Heart right ventricle (tissue), 16 donors: ENCODE data around the gene NPHP4. TPM values are rescaled to one million over a fixed set of nuclear protein-coding genes. Genes with fewer than 3 reads are reported as not detected.

Experiments used
- ATAC-seq, 8 donors: fragments of 200-7000 bp; cut with Tn5 transposase; one replicate each; pipeline ENCODE4 v1.9.1; 2020; ENCODE audit warnings: mild to moderate bottlenecking in 8 of 8, moderate library complexity in 8 of 8, moderate number of reproducible peaks in 1 of 8
- DNase-seq, 2 donors: peaks; one replicate each; pipeline ENCODE4 v3.0.0-alpha.2; 2020
- H3K27ac ChIP-seq, 10 donors: fragments of 200-600 bp; sonication (generic) in 2 of 10; one replicate each; pipeline versions ENCODE4 v1.5.0 to v1.8.0; 2020 to 2022; ENCODE audit warnings: mild to moderate bottlenecking in 3 of 10
- H3K27me3 ChIP-seq, 7 donors: fragments of 200-600 bp; one replicate each; pipeline ENCODE4 v1.8.0; 2021 to 2022; ENCODE audit warnings: mild to moderate bottlenecking in 2 of 7
- H3K36me3 ChIP-seq, 9 donors: fragments of 200-600 bp; sonication (generic) in 1 of 9; one replicate each; pipeline versions ENCODE4 v1.5.0 to v1.8.0; 2020 to 2022; ENCODE audit warnings: mild to moderate bottlenecking in 2 of 9
- H3K4me1 ChIP-seq, 9 donors: fragments of 200-600 bp; sonication (generic) in 1 of 9; one replicate each; pipeline versions ENCODE4 v1.5.0 to v1.8.0; 2020 to 2022; ENCODE audit warnings: mild to moderate bottlenecking in 4 of 9
- H3K4me3 ChIP-seq, 10 donors: fragments of 200-600 bp; sonication (generic) in 2 of 10; one replicate each; pipeline versions ENCODE4 v1.5.0 to v1.8.0; 2020 to 2022; ENCODE audit warnings: mild to moderate bottlenecking in 7 of 10, moderate library complexity in 2 of 10
- H3K9me3 ChIP-seq, 11 donors: fragments of 200-600 bp in 10 of 11; sonication (generic) in 2 of 11; one replicate each; pipeline versions ENCODE4 v1.5.0 to v1.8.0; 2013 to 2022; ENCODE audit warnings: mild to moderate bottlenecking in 2 of 11, control low read depth in 1 of 11, moderate library complexity in 1 of 11
- CTCF ChIP-seq, 9 donors: fragments of 200-600 bp; sonication (generic) in 2 of 9; IDR thresholded peaks; one replicate each; pipeline versions ENCODE4 v1.5.0 to v1.8.0; 2021 to 2022; ENCODE audit warnings: antibody characterized with exemption in 9 of 9, mild to moderate bottlenecking in 5 of 9, moderate library complexity in 1 of 9
- WGBS, 2 donors: extraction: QIAGEN DNeasy Blood & Tissue Kit; methylation state at CpG; one replicate each; pipeline ENCODE4 v1.1.7; 2013; ENCODE audit warnings: inconsistent platforms in 1 of 2; 5-methylcytosine and 5-hydroxymethylcytosine counted together
- intact Hi-C, 10 donors: fragments of 100-400 bp; cut with DNase I; formaldehyde crosslinking; loops; one replicate each; pipeline versions ENCODE4 v1.11.1 to v1.14.2; 2022
- polyA plus RNA-seq, 2 donors: library from polyadenylated mRNA; stranded (reverse); fragments of 200-250 nt; gene quantifications; one replicate each; pipeline ENCODE4 v1.2.3, GENCODE V29; 2013
- total RNA-seq, 10 donors: library from RNA; stranded (reverse); fragmentation: NEBNext Ultra II Directional in 3 of 10; extraction: Animal tissue kit (Norgen Biotek cat#: 25700) in 3 of 10; gene quantifications; one replicate each; pipeline versions ENCODE4 v1.2.1 to v1.2.4, GENCODE V29; 2021 to 2023
- donor health status: Arrhythmogenic right ventricular cardiomyopathy.
- donor health status: ischemic (EF 13 %, LVEDD 7.1; RV severe dilation, severe dysfunction).
- donor health status: healthy with polysubstance abuse.
- donor health status: DM: no; HTN: yes; CAD: no.
- donor health status: DM: no; HTN: no; CAD: no.
- donor health status: ischemic (EF 25% LVEDD 6.9; RV normal size, moderate dysfunction).
- donor health status: ischemic (EF 25% LVEDD 5.7; RV mildly dilated, moderate dysfunction).
- donor health status: healthy.
- donor health status: DM: yes; HTN: yes; CAD: no.
- donor health status: Ischemic cardiomyopathy.
- donor health status: ischemic (EF 35%, LVEDD 5.7; RV mildly dilated, moderate dysfunction).
- donor health status: nonischemic (EF 11% LVEDD 7.7; RV severe dilation, severe dysfunction).
- donor health status: DM: yes; HTN: yes; CAD: no.
- donor health status: PGD.
- donor health status: ischemic (EF 29% LVEDD 5.4; RV normal size, mild dysfunction).
- donor health status: nonischemic (EF 23%, LVEDD 6.1; RV moderate dilation, normal function).

The NPHP4 gene
- total and polyA plus RNA-seq, 12 donors, result 2.4 to 5.7 (median 3.3) TPM

GRCh38 chr1:5917591-5918274 is 74.5 kb downstream of the NPHP4 start:
- WGBS, 2 donors, result 87 to 89% methylated on average over 14 of the region's 14 CpGs
- no peak for DNase-seq
- H3K27me3 ChIP-seq, result no peaks in the 10 kb centered on the region
- intact Hi-C loops, result loop anchor here in 4 of 10 donors (2.0 to 10.0 kb wide), 3 partner anchors 405 to 1263 kb away; partner anchors contain the start of gene AJAP1 (in 1 of the 4)
- peaks cover 0 to 6% (median 0%) of the 10 kb centered on the region in 9 donors for H3K4me1 ChIP-seq
- H3K27ac ChIP-seq, result no peak overlapping the region
- no peaks in the 10 kb centered on the region for H3K9me3 ChIP-seq
- no peak for TF ChIP-seq CTCF (IDR thresholded peaks at IDR 0.05)
- no peak overlapping the region for H3K4me3 ChIP-seq
- ATAC-seq, result no peak
- H3K36me3 ChIP-seq, result peaks cover 0 to 6% (median 0%) of the 10 kb centered on the region in 9 donors

- DNase-seq, result no peak
- no peaks in the 10 kb centered on the region for H3K27me3 ChIP-seq
- ATAC-seq, result no peak
- WGBS, 2 donors, result 90 to 95% methylated on average over 3 of the region's 3 CpGs
- no peak overlapping the region for H3K4me3 ChIP-seq
- peaks cover 0 to 4% (median 0%) of the 10 kb centered on the region in 9 donors for H3K36me3 ChIP-seq
- H3K9me3 ChIP-seq, result no peaks in the 10 kb centered on the region
- TF ChIP-seq CTCF (IDR thresholded peaks at IDR 0.05), result no peak
- peaks cover 0 to 6% (median 0%) of the 10 kb centered on the region in 9 donors for H3K4me1 ChIP-seq
- intact Hi-C loops, result loop anchor here in 4 of 10 donors (2.0 to 10.0 kb wide), 3 partner anchors 405 to 1262 kb away; partner anchors contain the start of gene AJAP1 (in 1 of the 4)
- H3K27ac ChIP-seq, result no peak overlapping the region
Measured at GRCh38 chr1:5917281-5917590, 75.0 kb downstream of the NPHP4 start.

- Histone ChIP-seq H3K27me3 (no peaks in the 10 kb centered on the region), H3K4me3 (no peak overlapping the region), H3K9me3 (no peaks in the 10 kb centered on the region), H3K4me1 (peaks cover 0 to 6% (median 0%) of the 10 kb centered on the region in 9 donors), H3K27ac (no peak overlapping the region), H3K36me3 (peaks cover 0 to 3% (median 0%) of the 10 kb centered on the region in 9 donors)
- intact Hi-C loops, result loop anchor here in 4 of 10 donors (1.0 to 10.0 kb wide), 4 partner anchors 404 to 1262 kb away; partner anchors contain the start of gene AJAP1 (in 1 of the 4)
- TF ChIP-seq CTCF (IDR thresholded peaks at IDR 0.05), result no peak
- 93 to 96% methylated on average over 10 of the region's 10 CpGs for WGBS, 2 donors
- ATAC-seq, result no peak
- no peak for DNase-seq
Measured at GRCh38 chr1:5916572-5917280, 75.5 kb downstream of the NPHP4 start.
